Measurements from ENCODE around the gene HSPA4.
A peak's percentile ranks its signal among the peaks of the same experiment; 100 is the strongest.

Gene HSPA4

DNA sequence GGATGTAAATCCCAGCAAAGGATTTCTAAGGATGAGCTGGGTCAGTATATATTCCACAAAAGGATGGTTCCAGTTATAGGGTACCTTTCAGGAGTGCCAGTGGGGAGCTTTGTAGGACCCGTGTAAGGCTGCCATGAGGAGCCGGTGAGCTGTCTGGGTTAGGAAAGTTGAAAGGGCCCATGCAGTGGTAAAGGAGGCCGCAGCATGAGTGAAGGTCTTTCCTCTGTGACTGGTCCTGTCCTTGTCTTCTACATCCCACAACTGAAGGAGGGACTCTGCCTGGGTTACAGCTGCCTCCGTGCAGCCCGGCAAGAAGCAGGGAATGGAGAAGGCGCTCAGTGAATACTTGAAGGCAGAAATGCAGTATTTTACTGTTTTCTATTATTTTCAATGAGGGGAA lies 58.9 kb downstream of the HSPA4 start:
- Mint-ChIP-seq H3K27me3 (ENCODE audit: low read depth) (peaks cover 35% of the 10 kb centered on the region), H3K36me3 (ENCODE audit: low read depth) (peaks cover 20% of the 10 kb centered on the region), H3K27ac (no peak overlapping the region), H3K9me3 (peaks cover 9% of the 10 kb centered on the region), H3K4me3 (no peak overlapping the region), H3K4me1 (peaks cover 6% of the 10 kb centered on the region)
- no peak for TF ChIP-seq CTCF (IDR thresholded peaks at IDR 0.05; ENCODE audit: unreplicated experiment in 3 of 3)

DNA sequence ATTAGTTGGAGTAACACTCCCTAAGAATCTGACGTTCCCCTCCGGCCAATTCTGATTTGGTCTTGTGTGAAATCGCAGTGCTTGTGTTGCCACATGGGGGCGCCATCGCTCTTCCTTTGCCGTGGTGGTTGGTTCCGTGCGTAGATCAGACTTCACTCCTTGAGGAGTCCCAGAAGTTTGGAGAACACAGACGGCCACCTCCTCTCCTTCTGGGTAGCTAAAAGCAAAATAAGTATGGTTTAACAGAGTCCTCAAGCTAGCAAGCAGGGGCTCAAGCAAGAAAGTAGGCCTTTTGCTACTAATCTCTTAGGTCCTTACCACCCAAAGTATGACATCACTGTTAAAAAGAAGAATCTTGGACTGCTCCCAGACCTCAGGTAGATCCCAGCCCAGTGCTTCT lies 59.5 kb downstream of the HSPA4 start:
- no peak overlapping the region for H3K27ac Mint-ChIP-seq
- peaks cover 9% of the 10 kb centered on the region for H3K9me3 Mint-ChIP-seq
- TF ChIP-seq CTCF (IDR thresholded peaks at IDR 0.05; ENCODE audit: unreplicated experiment in 3 of 3), result peak; percentile 91 to 94 (median 92)
- peaks cover 16% of the 10 kb centered on the region for H3K36me3 Mint-ChIP-seq (ENCODE audit: low read depth)
- no peak overlapping the region for H3K4me3 Mint-ChIP-seq
- peaks cover 35% of the 10 kb centered on the region for H3K27me3 Mint-ChIP-seq (ENCODE audit: low read depth)
- peaks cover 7% of the 10 kb centered on the region for H3K4me1 Mint-ChIP-seq

- H3K27ac Mint-ChIP-seq, result no peak overlapping the region
- no peak for TF ChIP-seq CTCF (IDR thresholded peaks at IDR 0.05; ENCODE audit: unreplicated experiment in 3 of 3)
- peaks cover 8% of the 10 kb centered on the region for H3K36me3 Mint-ChIP-seq (ENCODE audit: low read depth)
- H3K9me3 Mint-ChIP-seq, result peaks cover 6% of the 10 kb centered on the region
- peaks cover 35% of the 10 kb centered on the region for H3K27me3 Mint-ChIP-seq (ENCODE audit: low read depth)
- peaks cover 16% of the 10 kb centered on the region for H3K4me1 Mint-ChIP-seq
- H3K4me3 Mint-ChIP-seq, result no peak overlapping the region
These were observed 60.3 kb downstream of the HSPA4 start for GRCh38 chr5:133112026-133112660.

DNA sequence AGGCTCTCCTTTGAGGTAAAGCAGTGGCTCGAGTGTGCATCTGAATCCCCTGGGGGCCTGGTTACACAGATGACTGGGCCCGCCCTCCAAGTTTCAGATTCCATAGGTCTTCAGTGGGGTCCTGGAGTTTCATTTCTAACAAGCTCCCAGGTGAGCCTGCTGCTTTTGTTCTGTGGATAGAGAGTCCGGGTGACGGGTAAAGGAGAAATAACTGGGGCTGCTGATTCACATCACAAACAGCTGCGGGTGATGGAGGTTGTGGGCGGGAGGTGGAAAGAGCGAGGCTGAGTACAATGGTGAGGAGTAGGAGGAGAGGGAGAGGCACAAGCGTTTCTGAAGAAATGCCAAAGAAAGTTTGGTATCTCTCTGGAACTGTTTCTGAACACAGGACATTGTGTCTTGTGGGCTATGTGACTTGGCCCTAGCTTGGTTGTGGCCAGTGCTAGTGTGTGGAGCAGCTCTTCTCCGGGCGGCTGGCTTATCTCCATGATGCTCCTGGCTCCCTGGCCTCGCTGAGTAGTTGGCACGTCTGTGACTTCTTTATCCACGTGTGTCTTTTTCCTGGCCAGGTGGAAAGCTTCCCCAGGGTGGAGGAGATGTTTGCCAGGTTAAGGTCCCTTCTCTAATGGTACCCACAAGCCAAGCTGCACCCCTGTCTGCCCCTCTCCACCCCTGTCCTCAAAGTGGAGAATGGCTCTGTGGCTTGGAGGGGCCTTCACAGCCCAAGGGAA lies 61.7 kb downstream of the HSPA4 start:
- Mint-ChIP-seq H3K27me3 (ENCODE audit: low read depth) (peaks cover 35% of the 10 kb centered on the region), H3K36me3 (ENCODE audit: low read depth) (no peaks in the 10 kb centered on the region), H3K4me3 (no peak overlapping the region), H3K4me1 (peaks cover 29% of the 10 kb centered on the region), H3K27ac (peak overlapping the region in 1 of 3 experiments; percentile 6), H3K9me3 (no peaks in the 10 kb centered on the region)
- TF ChIP-seq CTCF (IDR thresholded peaks at IDR 0.05; ENCODE audit: unreplicated experiment in 3 of 3), result no peak

GRCh38 chr5:133114166-133114932 lies 62.5 kb downstream of the HSPA4 start:
- TF ChIP-seq CTCF (IDR thresholded peaks at IDR 0.05; ENCODE audit: unreplicated experiment in 3 of 3), result no peak
- Mint-ChIP-seq H3K27me3 (ENCODE audit: low read depth) (peaks cover 35% of the 10 kb centered on the region), H3K27ac (no peak overlapping the region), H3K4me3 (no peak overlapping the region), H3K9me3 (no peaks in the 10 kb centered on the region), H3K4me1 (peaks cover 35% of the 10 kb centered on the region), H3K36me3 (ENCODE audit: low read depth) (no peaks in the 10 kb centered on the region)

All from nephron (organoid).